BE2C (cell line): ENCODE data around the gene CCDC112.

Experiments
- DNase-seq: peaks from one replicate; pipeline ENCODE4 v3.0.0-alpha.2; 2020
- H3K27me3 ChIP-seq: fragments of 250-450 bp; sonication (Bioruptor Pico); 2 replicates; pipeline ENCODE4 v1.5.1; 2020; ENCODE audit warnings: mild to moderate bottlenecking
- H3K36me3 ChIP-seq: fragments of 250-450 bp; sonication (Bioruptor Pico); 2 replicates; pipeline ENCODE4 v1.5.1; 2020; ENCODE audit warnings: mild to moderate bottlenecking
- H3K4me1 ChIP-seq: fragments of 250-450 bp; sonication (Bioruptor Pico); 2 replicates; pipeline ENCODE4 v1.5.1; 2020
- H3K4me3 ChIP-seq: 2 replicates; pipeline ENCODE4 v1.5.1; 2011; ENCODE audit warnings: low read depth, low read length
- H3K9me3 ChIP-seq: fragments of 250-450 bp; sonication (Bioruptor Pico); 2 replicates; pipeline ENCODE4 v1.5.1; 2020
- TF ChIP-seq, protein P1 (sequence below): IDR thresholded peaks from 2 replicates; pipeline ENCODE4 v1.5.1; 2012; ENCODE audit warnings: mild to moderate bottlenecking, low read depth, low read length

Gene CCDC112

DNA sequence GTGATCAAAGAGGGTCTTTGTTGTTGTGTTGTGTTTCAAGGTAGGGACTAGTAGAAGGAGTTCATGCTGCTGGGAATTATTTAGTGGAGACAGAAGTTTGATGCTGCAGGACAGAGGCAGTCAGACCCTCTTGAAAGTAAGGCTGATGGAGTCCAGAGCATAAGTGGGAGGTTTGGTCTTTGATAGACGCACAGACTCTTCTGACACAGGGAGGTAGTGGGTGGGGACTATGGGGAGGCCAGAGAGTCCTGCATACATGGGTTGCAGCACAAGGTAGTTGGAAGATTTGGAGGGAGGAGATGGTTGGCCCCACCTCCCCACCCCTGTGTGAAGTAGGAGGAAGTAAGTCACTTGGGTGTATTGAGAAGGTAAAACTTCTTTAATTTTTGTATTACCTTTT is 2.4 kb upstream of the CCDC112 start:
- no peak for DNase-seq
- H3K4me3 ChIP-seq, result no peak overlapping the region
- H3K27me3 ChIP-seq, result peaks cover 18% of the 10 kb centered on the region
- H3K9me3 ChIP-seq, result no peaks in the 10 kb centered on the region
- TF ChIP-seq, protein P1, sequence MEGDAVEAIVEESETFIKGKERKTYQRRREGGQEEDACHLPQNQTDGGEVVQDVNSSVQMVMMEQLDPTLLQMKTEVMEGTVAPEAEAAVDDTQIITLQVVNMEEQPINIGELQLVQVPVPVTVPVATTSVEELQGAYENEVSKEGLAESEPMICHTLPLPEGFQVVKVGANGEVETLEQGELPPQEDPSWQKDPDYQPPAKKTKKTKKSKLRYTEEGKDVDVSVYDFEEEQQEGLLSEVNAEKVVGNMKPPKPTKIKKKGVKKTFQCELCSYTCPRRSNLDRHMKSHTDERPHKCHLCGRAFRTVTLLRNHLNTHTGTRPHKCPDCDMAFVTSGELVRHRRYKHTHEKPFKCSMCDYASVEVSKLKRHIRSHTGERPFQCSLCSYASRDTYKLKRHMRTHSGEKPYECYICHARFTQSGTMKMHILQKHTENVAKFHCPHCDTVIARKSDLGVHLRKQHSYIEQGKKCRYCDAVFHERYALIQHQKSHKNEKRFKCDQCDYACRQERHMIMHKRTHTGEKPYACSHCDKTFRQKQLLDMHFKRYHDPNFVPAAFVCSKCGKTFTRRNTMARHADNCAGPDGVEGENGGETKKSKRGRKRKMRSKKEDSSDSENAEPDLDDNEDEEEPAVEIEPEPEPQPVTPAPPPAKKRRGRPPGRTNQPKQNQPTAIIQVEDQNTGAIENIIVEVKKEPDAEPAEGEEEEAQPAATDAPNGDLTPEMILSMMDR, result no peak
- H3K36me3 ChIP-seq, result no peaks in the 10 kb centered on the region
- no peaks in the 10 kb centered on the region for H3K4me1 ChIP-seq

DNA sequence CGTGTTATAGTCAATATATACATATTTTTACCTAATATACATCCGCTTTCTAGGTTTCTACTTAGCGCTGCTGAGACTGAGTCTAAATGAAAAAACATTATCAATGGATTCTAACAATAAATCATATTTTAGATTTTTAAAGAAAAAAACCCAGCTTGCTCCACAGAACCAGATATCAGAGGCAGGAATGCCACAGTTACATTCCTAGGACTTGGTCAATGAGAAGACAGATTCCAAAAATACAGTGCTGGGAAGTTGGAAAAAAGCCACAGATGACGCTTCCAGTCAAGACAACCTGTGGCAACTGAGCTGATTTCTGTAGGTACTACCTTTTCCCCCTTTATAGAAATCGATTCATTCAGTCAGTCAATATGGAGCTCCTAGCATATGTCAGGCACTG is 577 bp upstream of the CCDC112 start:
- TF ChIP-seq, protein P1, result no peak
- DNase-seq, result no peak
- H3K4me3 ChIP-seq, result peak overlapping the region; percentile 29; the same call in 1 of the 2 replicates
- H3K27me3 ChIP-seq, result peaks cover 6% of the 10 kb centered on the region
- no peaks in the 10 kb centered on the region for H3K9me3 ChIP-seq
- no peaks in the 10 kb centered on the region for H3K36me3 ChIP-seq
- H3K4me1 ChIP-seq, result no peaks in the 10 kb centered on the region

DNA sequence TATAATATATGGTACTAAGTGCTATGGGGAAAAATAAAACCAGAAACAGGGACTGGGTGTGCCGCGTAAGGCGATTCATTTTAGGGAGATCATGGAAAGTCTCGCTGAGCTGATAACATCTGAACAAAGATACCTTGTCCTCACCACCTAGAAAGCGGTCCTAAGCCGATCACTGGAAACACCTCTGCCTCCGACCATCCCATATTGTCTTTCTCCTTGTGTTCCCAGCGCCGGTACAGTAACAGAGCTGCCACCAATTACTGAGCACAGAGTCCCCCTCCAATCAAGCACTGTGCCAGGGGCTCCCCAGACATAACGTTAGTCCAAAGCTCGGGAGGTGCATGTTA is 704 bp downstream of the CCDC112 start:
- Histone ChIP-seq H3K4me1 (no peaks in the 10 kb centered on the region), H3K9me3 (no peaks in the 10 kb centered on the region), H3K36me3 (no peaks in the 10 kb centered on the region), H3K4me3 (peak overlapping the region; percentile 85), H3K27me3 (peaks cover under 1% of the 10 kb centered on the region; the same call in 1 of the 2 replicates)
- TF ChIP-seq, protein P1, result no peak
- DNase-seq, result no peak

DNA sequence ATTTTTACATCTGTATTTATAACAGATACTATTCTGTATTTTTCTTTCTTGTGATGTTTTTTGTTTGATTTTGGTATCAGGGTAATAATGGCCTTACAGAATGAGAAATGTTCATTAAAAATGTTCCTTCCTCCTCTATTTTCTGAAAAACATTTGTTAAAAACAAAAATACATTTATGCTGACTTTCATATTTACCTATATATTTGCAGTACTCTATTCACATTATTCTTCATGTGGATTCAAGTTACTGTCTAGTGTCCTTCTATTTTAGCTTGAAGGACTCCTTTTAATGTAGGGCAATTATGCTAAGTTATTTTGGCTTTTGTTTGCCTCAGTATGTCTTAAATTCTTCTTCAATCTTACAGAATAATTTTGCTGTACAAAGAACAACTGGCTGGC is 5.1 kb downstream of the CCDC112 start:
- Histone ChIP-seq H3K4me1 (no peaks in the 10 kb centered on the region), H3K27me3 (no peaks in the 10 kb centered on the region), H3K4me3 (no peak overlapping the region), H3K9me3 (no peaks in the 10 kb centered on the region), H3K36me3 (no peaks in the 10 kb centered on the region)
- TF ChIP-seq, protein P1, result no peak
- no peak for DNase-seq

DNA sequence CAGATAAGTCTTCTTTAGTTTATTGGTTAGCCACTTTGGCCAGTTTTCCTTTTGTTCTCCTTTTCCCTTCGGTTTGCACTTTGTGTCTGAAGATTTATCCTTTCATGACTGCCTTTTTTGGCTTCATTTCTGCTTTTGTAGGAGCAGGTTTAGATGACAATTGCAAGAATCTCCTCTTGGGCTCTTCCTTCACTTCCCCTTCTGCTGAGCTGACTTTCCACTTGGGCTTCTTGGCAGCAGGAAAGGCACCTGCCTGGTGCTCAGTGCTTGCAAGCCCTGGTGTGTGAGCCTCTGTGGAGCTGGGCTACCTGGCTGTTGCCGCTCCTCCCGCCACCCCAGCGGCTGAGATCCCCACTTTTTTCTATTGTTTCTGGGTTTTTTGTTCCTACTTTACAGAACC is 7.3 kb downstream of the CCDC112 start:
- TF ChIP-seq, protein P1, result no peak
- H3K4me3 ChIP-seq, result no peak overlapping the region
- H3K36me3 ChIP-seq, result no peaks in the 10 kb centered on the region
- no peaks in the 10 kb centered on the region for H3K9me3 ChIP-seq
- DNase-seq, result no peak
- no peaks in the 10 kb centered on the region; the same call in 1 of the 2 replicates for H3K4me1 ChIP-seq
- no peaks in the 10 kb centered on the region for H3K27me3 ChIP-seq

DNA sequence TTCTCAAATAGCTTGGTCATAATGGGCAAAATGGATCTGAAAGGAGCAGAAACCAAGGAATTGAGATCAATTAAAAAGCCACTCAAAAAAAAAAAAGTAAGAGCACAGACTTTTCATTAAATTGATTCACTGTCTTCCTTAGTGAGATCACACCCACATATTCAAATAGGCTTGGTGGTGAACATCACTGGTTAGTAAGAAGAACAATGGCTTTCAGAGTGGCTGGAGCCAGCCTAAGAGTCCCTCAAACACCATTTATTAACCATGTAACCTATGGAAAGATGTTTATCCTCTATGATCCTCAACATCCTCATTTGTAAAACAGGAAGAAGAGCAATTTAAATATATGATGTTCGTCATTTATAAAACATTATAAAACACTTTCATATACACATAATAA is 12.4 kb downstream of the CCDC112 start:
- H3K4me1 ChIP-seq, result no peaks in the 10 kb centered on the region; the same call in 1 of the 2 replicates
- H3K36me3 ChIP-seq, result no peaks in the 10 kb centered on the region
- H3K4me3 ChIP-seq, result no peak overlapping the region
- no peaks in the 10 kb centered on the region for H3K9me3 ChIP-seq
- no peaks in the 10 kb centered on the region for H3K27me3 ChIP-seq
- TF ChIP-seq, protein P1, result no peak
- DNase-seq, result no peak
